IMR-90 (cell line): ENCODE results near the gene EFHC1.
A peak's percentile ranks its signal among the peaks of the same experiment; 100 is the strongest.

Source experiments
- BHLHE40 ChIP-seq: fragments of 150-350 bp; IDR thresholded peaks from 2 replicates; pipeline ENCODE4 v1.6.1; 2016; ENCODE audit warnings: mild to moderate bottlenecking, low read depth, low read length
- CHD1 ChIP-seq: IDR thresholded peaks from 2 replicates; pipeline ENCODE4 v1.6.1; 2012; ENCODE audit warnings: low read depth, low read length, improper control_type of control experiment
- CTCF ChIP-seq: conservative IDR thresholded peaks from 2 replicates; pipeline ENCODE4 v1.5.1; 2012; ENCODE audit warnings: mild to moderate bottlenecking, low read depth, low read length, improper control_type of control experiment
- FOS ChIP-seq: fragments of 150-350 bp; IDR thresholded peaks from 2 replicates; pipeline ENCODE4 v1.6.1; 2016; ENCODE audit warnings: low read depth, low read length
- MXI1 ChIP-seq: IDR thresholded peaks from 2 replicates; pipeline ENCODE4 v1.6.1; 2012; ENCODE audit warnings: low read depth, mild to moderate bottlenecking, low read length, moderate library complexity, borderline replicate concordance
- NFE2L2 ChIP-seq: fragments of 150-350 bp; IDR thresholded peaks from 2 replicates; pipeline ENCODE4 v1.6.1; 2016; ENCODE audit warnings: low read depth, mild to moderate bottlenecking, low read length
- POLR2A ChIP-seq: IDR thresholded peaks from 2 replicates; pipeline ENCODE4 v1.6.1; 2012; ENCODE audit warnings: mild to moderate bottlenecking, low read depth, low read length
- RAD21 ChIP-seq: IDR thresholded peaks from 2 replicates; pipeline ENCODE4 v1.6.1; 2012; ENCODE audit warnings: low read length, improper control_type of control experiment
- RCOR1 ChIP-seq: IDR thresholded peaks from 2 replicates; pipeline ENCODE4 v1.6.1; 2012; ENCODE audit warnings: mild to moderate bottlenecking, low read length, improper control_type of control experiment; ENCODE audit not compliant: insufficient replicate concordance
- RFX5 ChIP-seq: IDR thresholded peaks from 2 replicates; pipeline ENCODE4 v1.8.0; 2012; ENCODE audit warnings: low read depth, mild to moderate bottlenecking, low read length, moderate library complexity
- SMC3 ChIP-seq: fragments of 150-350 bp; IDR thresholded peaks from 2 replicates; pipeline ENCODE4 v1.6.1; 2016; ENCODE audit warnings: low read depth, mild to moderate bottlenecking, antibody characterized with exemption, low read length, moderate library complexity
- TF ChIP-seq, protein P1 (sequence below): fragments of 150-350 bp; IDR thresholded peaks from 2 replicates; pipeline ENCODE4 v1.6.1; 2016; ENCODE audit warnings: low read depth, mild to moderate bottlenecking, low read length, moderate library complexity, borderline replicate concordance
- TF ChIP-seq, protein P2 (sequence below): fragments of 150-350 bp; IDR thresholded peaks from 2 replicates; pipeline ENCODE4 v1.6.1; 2017; ENCODE audit warnings: mild to moderate bottlenecking, antibody characterized with exemption, low read length, low read depth

DNA sequence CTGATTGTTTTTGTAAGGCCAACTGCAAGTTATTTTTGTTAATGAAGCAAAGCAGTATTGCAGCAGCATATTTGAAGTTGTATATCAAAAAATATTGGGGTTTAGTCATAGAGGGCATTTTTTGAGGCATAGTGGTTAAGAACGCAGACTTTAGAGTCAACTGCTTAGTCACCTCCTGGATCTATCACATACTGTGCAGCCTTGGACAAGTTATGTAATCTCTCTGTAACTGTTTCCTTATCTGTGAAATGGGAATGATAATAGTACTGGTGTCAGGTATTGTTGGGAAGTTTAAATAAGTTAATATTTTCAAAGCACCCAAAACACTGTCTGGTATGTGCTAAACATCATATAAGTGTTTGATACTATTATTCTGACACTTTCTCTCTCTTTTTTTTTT is 27.2 kb upstream of the EFHC1 start:
- no peak for TF ChIP-seq CTCF
- TF ChIP-seq FOS, result 0 out of 2 replicates have a peak, but pooled peaks have one; percentile 21
- TF ChIP-seq CHD1, result no peak
- no peak for TF ChIP-seq POLR2A
- no peak for TF ChIP-seq RFX5
- no peak for TF ChIP-seq MXI1
- TF ChIP-seq SMC3, result no peak
- TF ChIP-seq BHLHE40, result 0 out of 2 replicates have a peak, but pooled peaks have one; percentile 9
- peak; percentile 95 for TF ChIP-seq RCOR1
- TF ChIP-seq, protein P1, sequence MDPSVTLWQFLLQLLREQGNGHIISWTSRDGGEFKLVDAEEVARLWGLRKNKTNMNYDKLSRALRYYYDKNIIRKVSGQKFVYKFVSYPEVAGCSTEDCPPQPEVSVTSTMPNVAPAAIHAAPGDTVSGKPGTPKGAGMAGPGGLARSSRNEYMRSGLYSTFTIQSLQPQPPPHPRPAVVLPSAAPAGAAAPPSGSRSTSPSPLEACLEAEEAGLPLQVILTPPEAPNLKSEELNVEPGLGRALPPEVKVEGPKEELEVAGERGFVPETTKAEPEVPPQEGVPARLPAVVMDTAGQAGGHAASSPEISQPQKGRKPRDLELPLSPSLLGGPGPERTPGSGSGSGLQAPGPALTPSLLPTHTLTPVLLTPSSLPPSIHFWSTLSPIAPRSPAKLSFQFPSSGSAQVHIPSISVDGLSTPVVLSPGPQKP, result no peak
- TF ChIP-seq, protein P2, sequence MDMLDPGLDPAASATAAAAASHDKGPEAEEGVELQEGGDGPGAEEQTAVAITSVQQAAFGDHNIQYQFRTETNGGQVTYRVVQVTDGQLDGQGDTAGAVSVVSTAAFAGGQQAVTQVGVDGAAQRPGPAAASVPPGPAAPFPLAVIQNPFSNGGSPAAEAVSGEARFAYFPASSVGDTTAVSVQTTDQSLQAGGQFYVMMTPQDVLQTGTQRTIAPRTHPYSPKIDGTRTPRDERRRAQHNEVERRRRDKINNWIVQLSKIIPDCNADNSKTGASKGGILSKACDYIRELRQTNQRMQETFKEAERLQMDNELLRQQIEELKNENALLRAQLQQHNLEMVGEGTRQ, result no peak
- no peak for TF ChIP-seq RAD21
- TF ChIP-seq NFE2L2, result no peak
